Activated naive CD8-positive, alpha-beta T cell treated with anti-CD3 and anti-CD28 coated beads, Interleukin-2, amount 50 U/mL, for 24 hours (primary cell): ENCODE measurements around the gene QPCT.
"Not testable (repeated sequence)": the region's sequence is repeated elsewhere in the genome, so short reads cannot be mapped to it uniquely, and the experiment has no call there.

Experiments
- ATAC-seq: fragments of 150-1000 bp; cut with Tn5 transposase; one replicate; pipeline ENCODE4 v1.10.0; 2021
- DNase-seq: peaks from one replicate; pipeline ENCODE4 v3.0.0; 2021
- H3K27ac Mint-ChIP-seq: one replicate; pipeline ENCODE4 v1.8.0; 2021; ENCODE audit warnings: mild to moderate bottlenecking, mixed read lengths
- H3K27me3 Mint-ChIP-seq: one replicate; pipeline ENCODE4 v1.8.0; 2021; ENCODE audit warnings: mixed read lengths
- H3K36me3 Mint-ChIP-seq: one replicate; pipeline ENCODE4 v1.8.0; 2021; ENCODE audit warnings: low read depth, mixed read lengths
- H3K4me1 Mint-ChIP-seq: one replicate; pipeline ENCODE4 v1.8.0; 2021; ENCODE audit warnings: mixed read lengths
- H3K4me3 Mint-ChIP-seq: one replicate; pipeline ENCODE4 v1.8.0; 2021; ENCODE audit warnings: mild to moderate bottlenecking, moderate library complexity, mixed read lengths
- H3K9me3 Mint-ChIP-seq: one replicate; pipeline ENCODE4 v1.8.0; 2021; ENCODE audit warnings: mixed read lengths

QPCT gene

DNA sequence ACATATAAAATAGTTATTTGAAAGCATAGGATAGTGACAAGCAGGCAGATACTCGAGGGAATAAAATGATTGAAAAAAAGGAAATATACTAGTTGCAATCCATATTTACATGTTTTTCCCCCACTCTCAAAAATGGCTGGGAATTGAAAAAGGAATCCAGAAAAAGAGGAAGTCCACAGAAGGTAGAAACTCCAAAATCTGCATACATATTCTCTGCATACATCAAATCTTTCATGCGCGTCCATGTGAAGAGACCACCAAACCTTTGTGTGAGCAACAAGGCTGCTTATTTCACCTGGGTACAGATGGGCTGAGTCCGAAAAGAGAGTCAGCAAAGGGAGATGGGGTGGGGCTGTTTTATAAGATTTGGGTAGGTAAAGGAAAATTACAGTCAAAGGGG, 36.4 kb downstream of the QPCT start:
- H3K9me3 Mint-ChIP-seq, H3K4me3 Mint-ChIP-seq, H3K36me3 Mint-ChIP-seq, DNase-seq, H3K27ac Mint-ChIP-seq, ATAC-seq, H3K27me3 Mint-ChIP-seq: not testable (repeated sequence)
- H3K4me1 Mint-ChIP-seq = peaks cover 31% of the 10 kb centered on the region

DNA sequence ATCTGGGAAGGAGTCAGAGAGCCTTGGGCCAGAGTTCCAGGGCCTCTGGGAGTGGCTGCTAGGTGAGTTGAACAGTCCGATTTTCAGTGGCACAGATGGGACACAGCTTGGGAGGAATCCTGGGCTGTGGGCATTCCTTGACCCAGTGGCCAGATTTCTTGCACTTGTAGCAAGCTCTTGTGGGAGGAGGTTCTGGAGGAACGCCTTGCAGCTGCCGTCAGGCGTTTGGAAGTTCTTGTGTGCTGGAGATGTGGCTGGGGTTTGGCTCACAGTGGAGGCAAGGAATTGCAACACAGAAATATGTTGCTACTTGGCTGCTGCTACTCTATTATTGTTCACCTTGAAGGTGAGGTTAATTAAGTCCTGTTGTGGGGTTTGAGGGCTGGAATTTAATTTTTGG, 39.8 kb downstream of the QPCT start:
- H3K4me1 Mint-ChIP-seq, H3K27me3 Mint-ChIP-seq, H3K27ac Mint-ChIP-seq, ATAC-seq, H3K9me3 Mint-ChIP-seq, H3K36me3 Mint-ChIP-seq, DNase-seq, H3K4me3 Mint-ChIP-seq: not testable (repeated sequence)

DNA sequence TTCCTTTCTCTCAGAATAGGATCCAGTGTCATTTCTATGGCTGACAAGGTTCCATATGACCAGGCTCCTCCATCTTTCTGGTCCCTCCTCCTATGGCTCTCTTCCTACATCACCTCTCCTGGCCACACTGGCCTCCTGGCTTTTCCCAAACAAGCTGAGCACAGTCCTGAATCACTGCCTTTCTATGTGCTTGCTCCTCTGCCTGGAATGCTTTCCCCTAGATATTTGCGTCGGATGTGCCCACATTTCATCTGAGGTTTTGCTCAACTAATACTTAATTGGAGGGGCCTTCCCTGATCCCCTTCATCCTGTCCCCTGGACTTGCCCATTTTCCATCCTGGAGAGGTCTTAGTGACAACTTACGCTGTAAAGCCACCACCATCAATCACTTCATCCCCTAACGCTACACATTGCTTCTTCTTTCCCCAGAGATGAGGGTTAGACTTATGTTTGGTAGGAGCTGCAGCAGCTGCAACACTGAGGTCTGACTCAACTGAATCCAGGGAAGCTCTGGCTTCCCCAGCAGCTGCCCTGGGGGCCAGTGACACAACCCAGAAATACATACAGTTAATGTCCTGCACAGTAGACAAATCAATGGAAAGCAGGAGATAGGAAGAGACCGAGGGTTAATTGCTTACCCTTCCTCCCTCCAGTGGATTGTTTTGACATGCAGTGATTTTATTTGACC, 42.9 kb downstream of the QPCT start:
- no peaks in the 10 kb centered on the region for H3K27me3 Mint-ChIP-seq
- no peak for DNase-seq

DNA sequence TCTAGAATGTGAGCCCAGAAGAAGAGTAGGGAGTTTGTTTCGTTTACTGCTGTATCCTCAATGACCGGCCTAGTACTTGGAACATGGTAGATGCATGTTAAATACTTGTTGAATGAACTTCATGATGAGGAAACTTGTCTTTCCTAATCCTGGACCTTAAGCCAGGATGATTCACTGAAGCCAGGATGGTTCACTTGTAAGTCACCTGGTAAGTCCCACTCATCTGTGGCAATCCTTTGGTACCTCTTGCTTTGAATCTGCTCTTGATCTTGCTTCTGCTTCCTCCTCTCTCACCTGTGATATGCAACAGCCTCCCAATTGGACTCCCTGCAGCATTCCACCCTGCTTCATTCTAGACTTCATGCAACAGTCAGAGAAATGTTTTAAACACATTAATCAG, 43.6 kb downstream of the QPCT start:
- ATAC-seq (no peak), DNase-seq (no peak)
- H3K9me3 Mint-ChIP-seq = peaks cover 6% of the 10 kb centered on the region
- H3K4me1 Mint-ChIP-seq = peaks cover 5% of the 10 kb centered on the region
- H3K27ac Mint-ChIP-seq = no peak overlapping the region
- H3K27me3 Mint-ChIP-seq = no peaks in the 10 kb centered on the region
- no peak overlapping the region for H3K4me3 Mint-ChIP-seq
- H3K36me3 Mint-ChIP-seq = peaks cover 2% of the 10 kb centered on the region

More for the DNA sequence above, 42.9 kb downstream of the QPCT start:
- ATAC-seq = no peak
- peaks cover 3% of the 10 kb centered on the region for H3K4me1 Mint-ChIP-seq
- no peak overlapping the region for H3K27ac Mint-ChIP-seq
- peaks cover 2% of the 10 kb centered on the region for H3K36me3 Mint-ChIP-seq
- H3K4me3 Mint-ChIP-seq = no peak overlapping the region
- H3K9me3 Mint-ChIP-seq = peaks cover 3% of the 10 kb centered on the region

DNA sequence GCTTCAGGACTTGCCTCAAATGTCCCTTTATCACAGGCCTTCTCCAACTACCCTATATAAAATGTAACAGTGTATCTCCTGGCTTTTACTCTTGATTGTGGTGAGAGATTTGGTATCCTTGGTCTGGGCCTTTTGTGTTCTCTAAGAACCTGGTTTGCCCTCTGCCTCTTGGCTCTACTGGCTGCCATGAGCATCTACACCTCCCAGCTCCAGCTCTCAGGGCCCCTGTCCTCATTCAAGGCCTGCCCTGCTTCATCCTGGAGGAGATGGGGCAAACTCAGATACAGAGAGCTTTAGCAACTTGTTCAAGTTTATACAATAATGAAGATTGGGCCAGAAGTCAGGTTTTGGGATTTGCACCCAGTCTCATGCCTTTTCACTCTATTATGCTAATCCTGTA, 45.0 kb downstream of the QPCT start:
- DNase-seq = no peak
- Mint-ChIP-seq H3K27ac (no peak overlapping the region), H3K9me3 (peaks cover 6% of the 10 kb centered on the region), H3K4me3 (no peak overlapping the region), H3K27me3 (peaks cover 3% of the 10 kb centered on the region), H3K36me3 (peaks cover 2% of the 10 kb centered on the region), H3K4me1 (peaks cover 10% of the 10 kb centered on the region)
- no peak for ATAC-seq

- peak overlapping the region; percentile 45 for H3K4me3 Mint-ChIP-seq
- DNase-seq (peak; percentile 67), ATAC-seq (peak; percentile 97)
- H3K4me1 Mint-ChIP-seq = peaks cover 14% of the 10 kb centered on the region
- H3K36me3 Mint-ChIP-seq = peaks cover 2% of the 10 kb centered on the region
- peaks cover 6% of the 10 kb centered on the region for H3K9me3 Mint-ChIP-seq
- H3K27me3 Mint-ChIP-seq = peaks cover 3% of the 10 kb centered on the region
- H3K27ac Mint-ChIP-seq = no peak overlapping the region
These were observed 45.7 kb downstream of the QPCT start for GRCh38 chr2:37389989-37390765.

- peaks cover 3% of the 10 kb centered on the region for H3K27me3 Mint-ChIP-seq
- H3K27ac Mint-ChIP-seq = no peak overlapping the region
- H3K4me1 Mint-ChIP-seq = peaks cover 15% of the 10 kb centered on the region
- peaks cover 2% of the 10 kb centered on the region for H3K36me3 Mint-ChIP-seq
- H3K9me3 Mint-ChIP-seq = peaks cover 6% of the 10 kb centered on the region
- DNase-seq (no peak), ATAC-seq (peak; percentile 5)
- peak overlapping the region; percentile 32 for H3K4me3 Mint-ChIP-seq
These were observed 46.3 kb downstream of the QPCT start for GRCh38 chr2:37390777-37391176.

DNA sequence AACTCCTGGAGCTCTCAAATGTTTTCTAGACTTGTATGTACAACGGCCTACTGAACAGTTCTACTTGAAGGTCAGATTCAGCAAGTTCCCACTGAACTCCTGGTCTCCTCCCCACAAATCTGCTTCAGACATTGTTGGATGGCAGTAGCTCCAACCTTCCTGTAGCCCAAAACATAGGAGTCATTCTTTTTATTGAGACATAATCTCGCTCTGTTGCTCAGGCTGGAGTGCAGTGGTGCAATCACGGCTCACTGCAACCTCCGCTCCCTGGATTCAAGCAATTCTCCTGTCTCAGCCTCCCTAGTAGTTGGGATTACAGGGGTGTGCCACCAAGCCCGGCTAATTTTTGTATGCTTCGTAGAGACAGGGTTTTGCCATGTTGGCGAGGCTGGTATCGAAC, 47.3 kb downstream of the QPCT start:
- Mint-ChIP-seq H3K4me1 (peaks cover 16% of the 10 kb centered on the region), H3K36me3 (peaks cover 2% of the 10 kb centered on the region), H3K27me3 (peaks cover 3% of the 10 kb centered on the region), H3K9me3 (peaks cover 6% of the 10 kb centered on the region), H3K27ac (no peak overlapping the region), H3K4me3 (no peak overlapping the region)
- ATAC-seq (no peak), DNase-seq (no peak)

- Mint-ChIP-seq H3K36me3 (peaks cover 2% of the 10 kb centered on the region), H3K4me1 (peaks cover 16% of the 10 kb centered on the region), H3K27ac (no peak overlapping the region), H3K9me3 (peaks cover 6% of the 10 kb centered on the region), H3K27me3 (peaks cover 3% of the 10 kb centered on the region), H3K4me3 (no peak overlapping the region)
- ATAC-seq = no peak
- no peak for DNase-seq
These were observed 48.0 kb downstream of the QPCT start for GRCh38 chr2:37392428-37392827.

DNA sequence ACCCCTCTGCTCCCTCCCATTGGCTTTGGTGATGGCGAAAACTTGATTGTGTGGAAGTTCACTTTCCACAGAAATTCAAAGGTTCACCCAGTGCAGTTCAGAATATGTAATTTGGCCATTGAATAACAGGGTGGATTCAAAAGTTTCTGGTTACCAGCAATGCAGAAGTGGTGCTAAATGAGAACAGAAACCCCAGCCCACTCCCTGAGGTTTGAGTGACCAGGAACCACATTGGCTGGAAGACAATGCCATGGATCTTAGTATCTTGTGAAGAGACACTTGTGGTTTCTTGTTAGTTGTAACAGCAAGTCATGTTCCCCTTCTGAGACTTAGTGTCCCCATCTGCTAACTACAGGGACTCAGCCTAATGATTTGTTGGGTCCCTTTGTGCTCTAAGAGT, 49.8 kb downstream of the QPCT start:
- H3K36me3 Mint-ChIP-seq = peaks cover 2% of the 10 kb centered on the region
- ATAC-seq = no peak
- H3K9me3 Mint-ChIP-seq = peaks cover 6% of the 10 kb centered on the region

DNA sequence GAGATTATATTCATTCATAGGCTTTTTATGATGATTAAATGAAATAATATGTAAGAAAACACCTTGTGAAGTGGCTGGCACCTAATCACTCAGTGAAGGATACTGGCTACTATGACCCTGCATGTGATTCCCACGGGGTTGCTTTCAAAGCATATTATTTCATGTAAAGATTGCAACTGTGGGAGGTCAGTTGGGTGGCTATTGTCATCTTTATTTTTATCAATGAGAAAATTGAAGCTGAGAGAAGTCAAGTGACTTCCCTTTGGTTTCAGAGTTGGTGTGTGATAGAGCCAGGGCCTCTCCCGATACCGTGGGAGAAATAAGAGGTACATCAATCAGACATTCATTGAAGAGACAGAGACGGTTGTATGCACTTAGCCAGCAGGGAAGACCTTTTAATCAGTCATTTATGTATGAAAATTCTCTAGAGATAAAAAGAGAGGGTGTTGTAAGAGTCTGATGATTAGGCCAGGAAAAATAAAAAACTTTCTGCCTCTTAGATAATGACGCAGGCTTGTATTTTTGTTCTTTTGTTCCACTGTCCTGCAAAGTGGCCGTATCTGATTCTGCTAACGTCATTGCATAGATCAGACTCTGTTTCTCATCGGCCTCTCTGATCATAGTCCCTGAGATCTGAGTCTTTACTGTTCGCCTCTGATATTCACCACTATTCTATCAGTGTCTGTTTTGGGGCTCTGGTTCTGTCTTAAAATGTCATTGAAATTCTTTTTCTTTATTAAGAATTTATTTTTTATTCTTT, 50.5 kb downstream of the QPCT start:
- Mint-ChIP-seq H3K27me3 (peaks cover 3% of the 10 kb centered on the region), H3K9me3 (peaks cover 6% of the 10 kb centered on the region), H3K27ac (no peak overlapping the region), H3K4me1 (peaks cover 16% of the 10 kb centered on the region), H3K4me3 (no peak overlapping the region), H3K36me3 (peaks cover 2% of the 10 kb centered on the region)
- DNase-seq (no peak), ATAC-seq (no peak)

More for the DNA sequence above, 49.8 kb downstream of the QPCT start:
- no peak overlapping the region for H3K27ac Mint-ChIP-seq
- H3K27me3 Mint-ChIP-seq = peaks cover 3% of the 10 kb centered on the region
- no peak overlapping the region for H3K4me3 Mint-ChIP-seq
- DNase-seq = no peak
- H3K4me1 Mint-ChIP-seq = peaks cover 16% of the 10 kb centered on the region

- ATAC-seq (no peak), DNase-seq (no peak)
- Mint-ChIP-seq H3K36me3 (no peaks in the 10 kb centered on the region), H3K4me1 (peaks cover 16% of the 10 kb centered on the region), H3K4me3 (no peak overlapping the region), H3K9me3 (peaks cover 6% of the 10 kb centered on the region), H3K27me3 (peaks cover 3% of the 10 kb centered on the region), H3K27ac (no peak overlapping the region)
These were observed 52.6 kb downstream of the QPCT start for GRCh38 chr2:37396890-37397565.

GRCh38 chr2:37398990-37399389, 54.6 kb downstream of the QPCT start:
- H3K4me1 Mint-ChIP-seq = peaks cover 10% of the 10 kb centered on the region
- no peaks in the 10 kb centered on the region for H3K36me3 Mint-ChIP-seq
- H3K9me3 Mint-ChIP-seq = no peaks in the 10 kb centered on the region
- H3K27me3 Mint-ChIP-seq = peaks cover 3% of the 10 kb centered on the region
- H3K27ac Mint-ChIP-seq = no peak overlapping the region
- no peak for ATAC-seq
- no peak overlapping the region for H3K4me3 Mint-ChIP-seq
- DNase-seq = no peak

- DNase-seq = no peak
- H3K4me3 Mint-ChIP-seq = no peak overlapping the region
- no peak for ATAC-seq
- H3K36me3 Mint-ChIP-seq = no peaks in the 10 kb centered on the region
- peaks cover 3% of the 10 kb centered on the region for H3K4me1 Mint-ChIP-seq
- H3K9me3 Mint-ChIP-seq = no peaks in the 10 kb centered on the region
- H3K27ac Mint-ChIP-seq = no peak overlapping the region
- H3K27me3 Mint-ChIP-seq = peaks cover 2% of the 10 kb centered on the region
These were observed 55.6 kb downstream of the QPCT start for GRCh38 chr2:37400041-37400440.
